A549 (cell line): Measurements from ENCODE around the gene ARID5B.
A peak's percentile ranks its signal among the peaks of the same experiment; 100 is the strongest.

Experiments used
- CHD2 ChIP-seq: fragments of 150-350 bp; IDR thresholded peaks from 2 replicates; pipeline ENCODE4 v1.6.1; 2014; ENCODE audit warnings: low read length; ENCODE audit not compliant: partially characterized antibody
- EHMT2 ChIP-seq: fragments of 200-600 bp; sonication (generic); IDR thresholded peaks from 2 replicates; pipeline ENCODE4 v1.6.1; 2016; ENCODE audit warnings: antibody characterized with exemption, low read depth, mild to moderate bottlenecking, moderate library complexity
- EP300 ChIP-seq, 2 experiments: fragments of >200 bp; sonication (Bioruptor Twin); formaldehyde crosslinking; IDR thresholded peaks; 2 replicates in 1 of 2; 3 replicates in 1 of 2; pipeline ENCODE4 v1.6.1; 2016 to 2017
- HDAC2 ChIP-seq: fragments of 200-600 bp; sonication (generic); IDR thresholded peaks from 2 replicates; pipeline ENCODE4 v1.6.1; 2016
- HEYL ChIP-seq: fragments of 250-450 bp; sonication (Bioruptor Pico); IDR thresholded peaks from 2 replicates; pipeline ENCODE4 v1.8.0; 2021; ENCODE audit warnings: mild to moderate bottlenecking, moderate library complexity
- JUNB ChIP-seq: fragments of >200 bp; sonication (Bioruptor Twin); formaldehyde crosslinking; IDR thresholded peaks from 2 replicates; pipeline ENCODE4 v1.6.1; 2016
- POLR2A ChIP-seq: IDR thresholded peaks from 2 replicates; pipeline ENCODE4 v1.6.1; 2012; ENCODE audit warnings: mild to moderate bottlenecking, low read length
- RFX5 ChIP-seq: fragments of 450-650 bp; IDR thresholded peaks from 2 replicates; pipeline ENCODE4 v1.7.1; 2014; ENCODE audit warnings: antibody characterized with exemption, mild to moderate bottlenecking, moderate library complexity
- TF ChIP-seq, protein P1 (sequence below): fragments of >200 bp; sonication (Bioruptor Twin); formaldehyde crosslinking; IDR thresholded peaks from 3 replicates; pipeline ENCODE4 v1.5.1; 2016

GRCh38 chr10:61939902-61940301 lies 38.4 kb downstream of the ARID5B start:
- TF ChIP-seq CHD2 (no peak), EHMT2 (no peak), HEYL (no peak), POLR2A (no peak), EP300 (IDR thresholded peaks at IDR 0.05) (no peak), HDAC2 (no peak), JUNB (0 out of 2 replicates have a peak, but pooled peaks have one; percentile 4), RFX5 (no peak)
- TF ChIP-seq, protein P1, sequence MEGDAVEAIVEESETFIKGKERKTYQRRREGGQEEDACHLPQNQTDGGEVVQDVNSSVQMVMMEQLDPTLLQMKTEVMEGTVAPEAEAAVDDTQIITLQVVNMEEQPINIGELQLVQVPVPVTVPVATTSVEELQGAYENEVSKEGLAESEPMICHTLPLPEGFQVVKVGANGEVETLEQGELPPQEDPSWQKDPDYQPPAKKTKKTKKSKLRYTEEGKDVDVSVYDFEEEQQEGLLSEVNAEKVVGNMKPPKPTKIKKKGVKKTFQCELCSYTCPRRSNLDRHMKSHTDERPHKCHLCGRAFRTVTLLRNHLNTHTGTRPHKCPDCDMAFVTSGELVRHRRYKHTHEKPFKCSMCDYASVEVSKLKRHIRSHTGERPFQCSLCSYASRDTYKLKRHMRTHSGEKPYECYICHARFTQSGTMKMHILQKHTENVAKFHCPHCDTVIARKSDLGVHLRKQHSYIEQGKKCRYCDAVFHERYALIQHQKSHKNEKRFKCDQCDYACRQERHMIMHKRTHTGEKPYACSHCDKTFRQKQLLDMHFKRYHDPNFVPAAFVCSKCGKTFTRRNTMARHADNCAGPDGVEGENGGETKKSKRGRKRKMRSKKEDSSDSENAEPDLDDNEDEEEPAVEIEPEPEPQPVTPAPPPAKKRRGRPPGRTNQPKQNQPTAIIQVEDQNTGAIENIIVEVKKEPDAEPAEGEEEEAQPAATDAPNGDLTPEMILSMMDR = no peak
